ENCODE data around the gene PAK5.

DNA sequence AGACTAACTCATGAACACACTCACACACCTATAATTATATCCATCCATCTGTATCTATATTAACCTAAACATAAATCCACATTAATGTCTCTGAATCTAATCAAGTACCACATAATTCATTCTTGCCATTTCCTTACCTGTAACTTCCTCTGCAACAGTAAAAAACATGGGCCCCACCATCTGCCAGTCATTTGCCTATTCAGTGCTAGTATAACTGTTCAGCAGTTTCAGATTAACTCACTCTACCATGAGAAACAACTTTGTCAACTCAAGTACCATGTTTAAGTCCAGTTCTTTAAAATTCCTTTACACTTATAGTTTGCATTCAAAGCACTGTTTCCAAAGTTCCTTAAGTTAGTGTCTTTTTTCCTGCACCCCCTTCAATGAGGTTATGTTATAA is 255.7 kb downstream of the PAK5 start:
- TF ChIP-seq, protein P1, sequence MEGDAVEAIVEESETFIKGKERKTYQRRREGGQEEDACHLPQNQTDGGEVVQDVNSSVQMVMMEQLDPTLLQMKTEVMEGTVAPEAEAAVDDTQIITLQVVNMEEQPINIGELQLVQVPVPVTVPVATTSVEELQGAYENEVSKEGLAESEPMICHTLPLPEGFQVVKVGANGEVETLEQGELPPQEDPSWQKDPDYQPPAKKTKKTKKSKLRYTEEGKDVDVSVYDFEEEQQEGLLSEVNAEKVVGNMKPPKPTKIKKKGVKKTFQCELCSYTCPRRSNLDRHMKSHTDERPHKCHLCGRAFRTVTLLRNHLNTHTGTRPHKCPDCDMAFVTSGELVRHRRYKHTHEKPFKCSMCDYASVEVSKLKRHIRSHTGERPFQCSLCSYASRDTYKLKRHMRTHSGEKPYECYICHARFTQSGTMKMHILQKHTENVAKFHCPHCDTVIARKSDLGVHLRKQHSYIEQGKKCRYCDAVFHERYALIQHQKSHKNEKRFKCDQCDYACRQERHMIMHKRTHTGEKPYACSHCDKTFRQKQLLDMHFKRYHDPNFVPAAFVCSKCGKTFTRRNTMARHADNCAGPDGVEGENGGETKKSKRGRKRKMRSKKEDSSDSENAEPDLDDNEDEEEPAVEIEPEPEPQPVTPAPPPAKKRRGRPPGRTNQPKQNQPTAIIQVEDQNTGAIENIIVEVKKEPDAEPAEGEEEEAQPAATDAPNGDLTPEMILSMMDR (IDR thresholded peaks at IDR 0.05), result no peak
- TF ChIP-seq EZH2 (IDR thresholded peaks at IDR 0.05; ENCODE audit: borderline replicate concordance, insufficient read depth, low read depth, low read length, poor library complexity, severe bottlenecking), result no peak

Data from B cell (primary cell).